Rectal smooth muscle tissue (tissue), 1 donor: Measurements from ENCODE around the gene TDP1.

Source experiments
- H3K27ac ChIP-seq: one replicate; pipeline ENCODE4 v1.7.0; 2013; ENCODE audit warnings: low read depth, low read length, inconsistent platforms
- H3K27me3 ChIP-seq: one replicate; pipeline ENCODE4 v1.7.0; 2013; ENCODE audit warnings: low read length; ENCODE audit not compliant: control insufficient read depth, insufficient read depth
- H3K36me3 ChIP-seq: one replicate; pipeline ENCODE4 v1.7.0; 2013; ENCODE audit warnings: low read length; ENCODE audit not compliant: control insufficient read depth, insufficient read depth
- H3K4me1 ChIP-seq: one replicate; pipeline ENCODE4 v1.7.0; 2013; ENCODE audit warnings: low read length; ENCODE audit not compliant: control insufficient read depth, insufficient read depth
- H3K4me3 ChIP-seq: one replicate; pipeline ENCODE4 v1.7.0; 2013; ENCODE audit warnings: low read length
- H3K9ac ChIP-seq: one replicate; pipeline ENCODE4 v1.7.0; 2013; ENCODE audit warnings: low read length

Gene TDP1

DNA sequence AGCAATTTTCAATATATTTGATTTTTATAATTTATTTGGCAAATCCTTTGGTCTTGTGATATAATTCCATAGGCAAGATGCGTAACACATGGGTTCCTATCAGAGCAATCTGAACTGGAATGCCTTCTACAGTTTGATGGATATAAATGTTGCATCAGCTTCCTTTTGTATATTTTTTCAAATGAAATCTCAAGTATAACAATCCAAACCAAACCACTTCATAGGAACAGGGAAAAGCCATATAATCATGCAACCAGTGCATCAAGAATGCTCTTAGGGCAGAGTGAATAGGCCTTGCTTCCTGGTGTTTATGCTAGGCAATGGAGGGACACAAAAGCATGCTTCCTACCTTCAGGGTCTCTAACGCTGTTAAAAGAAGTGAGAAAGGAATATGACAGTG, 35.7 kb upstream of the TDP1 start:
- Histone ChIP-seq H3K27ac (no peak overlapping the region), H3K36me3 (no peaks in the 10 kb centered on the region), H3K9ac (no peak overlapping the region), H3K4me1 (peaks cover 2% of the 10 kb centered on the region), H3K27me3 (no peaks in the 10 kb centered on the region), H3K4me3 (no peak overlapping the region)

DNA sequence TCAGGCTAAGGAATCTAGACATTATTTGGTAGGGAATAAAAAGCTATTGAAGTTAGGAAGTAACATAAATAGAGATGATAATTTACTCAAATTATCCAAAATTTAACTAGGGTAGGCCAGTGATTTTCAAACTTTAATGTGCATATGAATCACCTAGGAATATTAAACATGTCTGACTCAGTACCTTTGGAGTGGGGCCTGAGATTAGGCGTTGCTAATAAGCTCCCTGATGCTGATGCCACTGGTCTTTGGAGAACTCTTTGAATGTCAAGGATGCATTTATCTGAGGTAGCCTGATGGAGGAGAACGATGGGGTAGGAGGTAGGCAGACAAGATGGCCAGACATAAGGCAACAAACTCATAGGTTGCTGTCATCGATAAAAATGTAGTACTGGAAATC, 34.4 kb upstream of the TDP1 start:
- no peak overlapping the region for H3K9ac ChIP-seq
- no peaks in the 10 kb centered on the region for H3K36me3 ChIP-seq
- no peak overlapping the region for H3K4me3 ChIP-seq
- no peak overlapping the region for H3K27ac ChIP-seq
- H3K27me3 ChIP-seq: no peaks in the 10 kb centered on the region
- no peaks in the 10 kb centered on the region for H3K4me1 ChIP-seq

DNA sequence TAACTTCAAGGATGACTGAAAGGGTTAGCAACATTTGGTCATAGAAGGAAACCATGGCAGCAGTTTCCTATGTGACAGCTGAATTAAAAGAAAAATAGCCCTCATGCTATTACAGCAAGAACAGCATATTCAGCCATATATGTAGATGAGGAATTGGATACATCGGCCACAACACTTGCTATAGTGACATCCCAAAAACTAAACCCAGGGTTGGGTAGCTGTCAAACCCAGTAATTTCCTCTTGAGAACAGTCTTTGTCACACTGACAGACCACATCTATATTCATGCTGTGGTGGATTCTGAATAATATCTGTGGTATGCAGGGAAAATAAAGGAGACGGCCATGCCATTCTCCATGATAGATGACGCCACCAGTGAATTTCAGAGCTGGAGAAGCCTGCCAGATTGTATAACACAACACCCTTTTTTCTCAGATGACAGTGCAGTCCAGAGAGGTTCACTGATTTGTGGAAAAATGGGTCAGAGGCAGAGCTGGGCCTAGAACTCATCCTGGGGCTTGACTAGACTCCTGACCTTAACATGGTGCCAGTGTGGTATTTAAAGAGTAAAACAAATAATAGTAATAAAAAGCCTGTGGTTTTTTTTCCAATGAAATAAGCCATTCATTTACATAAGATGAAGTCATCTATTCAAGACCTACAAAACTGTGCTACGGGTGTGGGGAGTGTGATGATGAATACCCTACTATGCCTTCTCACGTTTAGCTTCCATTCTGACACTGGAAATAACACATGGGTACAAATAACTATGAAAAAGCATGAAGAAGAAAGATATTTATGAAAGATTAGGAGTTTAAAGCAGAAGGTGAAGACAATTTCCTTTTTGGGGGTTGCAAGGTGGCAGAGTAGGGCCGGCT, 33.5 kb upstream of the TDP1 start:
- no peaks in the 10 kb centered on the region for H3K36me3 ChIP-seq
- H3K4me3 ChIP-seq: no peak overlapping the region
- H3K9ac ChIP-seq: no peak overlapping the region
- H3K27me3 ChIP-seq: no peaks in the 10 kb centered on the region
- H3K27ac ChIP-seq: no peak overlapping the region
- no peaks in the 10 kb centered on the region for H3K4me1 ChIP-seq

DNA sequence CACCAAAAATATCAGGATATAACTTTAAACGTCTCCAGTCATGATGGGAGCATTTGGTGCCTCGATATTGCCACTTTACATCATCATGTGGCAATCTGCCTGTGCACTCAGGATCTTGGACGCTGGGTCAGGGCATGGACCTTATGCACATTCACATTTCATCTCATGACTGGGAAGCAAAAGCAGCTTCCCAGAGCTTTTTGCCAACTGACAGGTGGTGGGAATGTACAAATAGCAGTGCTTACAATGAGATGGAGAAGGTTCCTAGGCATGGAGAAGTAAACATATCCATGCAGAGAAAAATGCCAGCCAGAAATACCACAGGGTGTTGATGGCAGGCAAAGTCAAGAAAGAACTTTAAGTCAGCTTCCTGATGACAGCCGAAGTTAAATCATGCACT, 31.5 kb upstream of the TDP1 start:
- Histone ChIP-seq H3K36me3 (no peaks in the 10 kb centered on the region), H3K4me1 (no peaks in the 10 kb centered on the region), H3K4me3 (no peak overlapping the region), H3K27ac (no peak overlapping the region), H3K9ac (no peak overlapping the region), H3K27me3 (no peaks in the 10 kb centered on the region)

DNA sequence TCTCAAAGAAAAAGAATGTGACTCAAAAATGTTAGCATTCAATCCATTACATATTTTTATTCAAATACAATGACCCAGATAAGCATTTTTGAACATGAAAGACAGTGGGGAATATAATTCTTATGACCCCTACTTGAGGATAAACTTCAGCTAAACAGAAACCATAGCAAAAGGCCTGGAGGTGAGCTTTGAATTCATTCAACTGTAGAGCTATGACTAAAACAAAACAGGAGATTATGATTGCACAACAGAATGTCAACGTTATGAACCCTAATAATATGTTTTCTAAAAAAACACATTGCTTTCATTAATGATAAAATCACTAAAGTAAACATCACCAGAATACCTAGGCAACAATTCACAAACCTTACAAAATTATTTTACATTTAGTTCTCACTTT, 29.0 kb upstream of the TDP1 start:
- no peak overlapping the region for H3K9ac ChIP-seq
- H3K27ac ChIP-seq: no peak overlapping the region
- peaks cover 2% of the 10 kb centered on the region for H3K36me3 ChIP-seq
- no peak overlapping the region for H3K4me3 ChIP-seq
- no peaks in the 10 kb centered on the region for H3K4me1 ChIP-seq
- no peaks in the 10 kb centered on the region for H3K27me3 ChIP-seq

DNA sequence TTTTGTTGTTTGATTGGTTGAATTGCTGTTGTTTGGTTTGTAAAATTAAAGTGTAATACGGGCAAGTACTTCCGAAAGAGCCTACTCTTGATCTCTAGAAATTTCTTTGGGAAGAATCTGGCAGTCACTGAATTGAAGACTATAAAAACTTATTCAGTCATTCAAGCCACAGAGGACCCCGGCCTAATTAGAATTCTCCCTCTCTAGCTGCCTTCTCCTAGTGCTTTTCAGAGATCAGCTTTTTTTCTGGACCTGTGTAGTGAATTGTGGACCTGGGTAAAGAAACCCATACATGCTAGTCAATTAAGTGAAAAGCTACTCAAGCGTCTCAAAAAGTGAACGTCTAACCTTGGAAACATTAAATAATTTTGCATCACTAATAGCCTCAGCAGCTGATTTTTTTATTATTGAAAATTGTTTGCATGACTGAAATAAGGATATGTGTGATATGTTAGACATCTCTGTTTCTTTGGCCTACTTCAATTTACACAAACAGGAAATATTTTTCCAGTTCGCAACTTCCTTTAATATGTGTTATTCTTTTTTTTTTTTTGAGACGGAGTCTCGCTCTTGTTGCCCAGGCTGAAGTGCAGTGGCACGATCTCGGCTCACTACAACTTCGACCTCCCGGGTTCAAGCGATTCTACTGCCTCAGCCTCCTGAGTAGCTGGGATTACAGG, 28.4 kb upstream of the TDP1 start:
- Histone ChIP-seq H3K27ac (no peak overlapping the region), H3K9ac (no peak overlapping the region)

DNA sequence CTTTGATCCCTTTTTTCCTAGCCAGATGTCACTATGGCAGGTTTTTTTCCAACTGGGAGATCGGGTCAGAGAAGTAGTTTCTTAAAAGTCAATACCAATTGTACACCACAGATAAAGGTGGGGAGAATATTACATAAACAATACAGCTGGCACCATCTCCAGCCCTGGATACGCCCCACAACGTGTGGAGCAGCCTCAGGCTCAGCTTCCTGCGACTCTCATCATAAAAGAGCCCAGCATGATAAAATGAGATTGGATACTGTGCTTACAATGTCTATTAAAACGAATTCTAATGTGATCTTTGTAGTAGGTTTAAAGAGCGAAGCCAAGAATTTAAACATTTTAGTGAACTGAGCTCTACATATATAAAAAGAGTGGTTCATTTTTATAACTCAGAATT, 22.7 kb upstream of the TDP1 start:
- Histone ChIP-seq H3K9ac (no peak overlapping the region), H3K27me3 (no peaks in the 10 kb centered on the region), H3K4me1 (no peaks in the 10 kb centered on the region), H3K36me3 (peaks cover 2% of the 10 kb centered on the region), H3K27ac (no peak overlapping the region), H3K4me3 (no peak overlapping the region)

More for the DNA sequence above, 28.4 kb upstream of the TDP1 start:
- H3K4me1 ChIP-seq: no peaks in the 10 kb centered on the region
- no peaks in the 10 kb centered on the region for H3K27me3 ChIP-seq
- H3K36me3 ChIP-seq: peaks cover 2% of the 10 kb centered on the region
- H3K4me3 ChIP-seq: no peak overlapping the region

DNA sequence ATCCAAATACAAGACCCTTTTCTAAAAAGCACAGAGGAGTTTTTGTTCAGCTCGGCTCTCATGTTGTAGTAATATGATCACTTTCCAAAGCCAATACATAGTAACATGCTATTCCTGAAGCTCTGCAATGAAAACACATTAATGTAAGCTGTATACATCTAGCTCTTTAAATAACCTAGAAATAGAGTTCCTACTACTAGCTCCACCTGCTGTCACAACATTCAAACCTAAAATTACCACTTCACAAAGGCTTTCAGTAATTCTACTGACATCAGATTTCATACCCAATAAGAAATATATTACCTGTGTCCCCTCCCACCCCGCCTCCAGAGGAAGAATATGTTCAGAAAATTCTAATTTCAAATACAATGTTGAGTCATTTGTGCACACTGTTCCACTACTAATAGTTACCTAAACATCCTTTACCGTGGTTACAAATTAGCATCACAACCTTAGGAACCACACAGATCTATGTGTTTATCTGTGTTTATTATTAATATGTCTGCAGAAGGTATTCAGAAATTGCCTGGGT, 19.0 kb upstream of the TDP1 start:
- Histone ChIP-seq H3K4me3 (no peak overlapping the region), H3K36me3 (no peaks in the 10 kb centered on the region), H3K27ac (no peak overlapping the region), H3K9ac (no peak overlapping the region), H3K27me3 (no peaks in the 10 kb centered on the region), H3K4me1 (no peaks in the 10 kb centered on the region)

DNA sequence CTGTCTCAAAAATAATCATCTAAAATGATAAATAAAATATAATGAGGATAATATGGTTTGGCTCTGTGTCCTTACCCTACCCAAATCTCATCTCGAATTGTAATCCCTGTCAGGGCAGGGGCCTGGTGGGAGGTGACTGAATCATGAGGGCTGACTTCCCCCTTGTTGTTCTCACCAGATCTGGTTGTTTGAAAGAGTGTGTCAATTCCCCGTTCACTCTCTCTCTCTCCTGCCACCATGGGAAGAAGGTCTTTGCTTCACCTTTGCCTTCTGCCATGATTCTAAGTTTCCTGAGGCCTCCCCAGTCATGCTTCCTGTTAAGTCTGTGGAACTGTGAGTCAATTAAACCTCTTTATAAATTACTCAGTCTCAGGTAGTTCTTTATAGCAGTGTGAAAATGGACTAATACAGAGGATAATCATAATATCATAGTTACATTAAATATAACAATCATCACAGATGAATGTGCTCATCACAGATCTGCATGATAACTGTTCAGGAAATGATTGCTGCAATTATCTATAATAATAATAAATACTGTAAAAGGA, 13.8 kb upstream of the TDP1 start:
- no peak overlapping the region for H3K27ac ChIP-seq
- H3K9ac ChIP-seq: no peak overlapping the region
- no peak overlapping the region for H3K4me3 ChIP-seq
- H3K27me3 ChIP-seq: no peaks in the 10 kb centered on the region
- H3K4me1 ChIP-seq: no peaks in the 10 kb centered on the region
- no peaks in the 10 kb centered on the region for H3K36me3 ChIP-seq

DNA sequence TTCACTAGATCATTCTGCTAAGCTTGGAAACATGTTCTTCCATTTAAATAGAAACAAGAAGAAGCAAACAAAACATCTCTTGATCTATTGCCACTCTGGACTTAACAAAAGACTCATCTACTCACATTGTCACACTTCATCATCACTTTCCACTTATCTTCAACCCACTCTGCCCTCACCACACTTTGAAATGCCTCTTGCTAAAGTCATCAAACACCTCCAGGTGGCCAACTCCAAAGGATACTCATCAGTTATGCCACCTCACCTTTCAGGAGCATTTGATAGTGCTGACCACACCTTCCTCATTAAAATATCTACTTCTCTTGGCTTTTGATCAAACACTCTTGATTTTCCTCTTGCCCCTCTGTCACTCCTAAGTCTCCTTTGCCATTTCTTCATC, 8.4 kb upstream of the TDP1 start:
- Histone ChIP-seq H3K4me3 (no peak overlapping the region), H3K4me1 (no peaks in the 10 kb centered on the region), H3K9ac (no peak overlapping the region), H3K27me3 (no peaks in the 10 kb centered on the region), H3K27ac (no peak overlapping the region), H3K36me3 (no peaks in the 10 kb centered on the region)

DNA sequence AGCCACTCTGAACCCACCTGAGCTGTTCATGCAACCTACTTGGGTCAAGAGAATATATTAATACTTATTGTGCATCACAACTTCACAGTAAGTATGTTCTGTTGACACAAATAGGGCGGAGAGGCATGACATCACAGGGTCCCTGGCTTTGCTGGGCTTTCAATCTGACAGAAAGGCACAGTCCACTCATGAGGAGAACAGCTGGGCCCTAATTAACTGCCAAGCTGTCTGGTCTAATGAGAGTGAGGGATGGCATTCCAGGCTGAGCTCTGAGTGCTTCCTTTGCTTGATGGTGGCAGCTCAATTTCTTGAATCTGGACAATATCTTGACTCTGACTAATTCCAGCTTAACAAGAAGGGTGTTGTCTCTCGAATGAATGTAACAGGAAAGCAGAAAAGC, 3.2 kb upstream of the TDP1 start:
- Histone ChIP-seq H3K27me3 (no peaks in the 10 kb centered on the region), H3K4me1 (no peaks in the 10 kb centered on the region), H3K36me3 (no peaks in the 10 kb centered on the region), H3K27ac (no peak overlapping the region), H3K9ac (no peak overlapping the region), H3K4me3 (no peak overlapping the region)

DNA sequence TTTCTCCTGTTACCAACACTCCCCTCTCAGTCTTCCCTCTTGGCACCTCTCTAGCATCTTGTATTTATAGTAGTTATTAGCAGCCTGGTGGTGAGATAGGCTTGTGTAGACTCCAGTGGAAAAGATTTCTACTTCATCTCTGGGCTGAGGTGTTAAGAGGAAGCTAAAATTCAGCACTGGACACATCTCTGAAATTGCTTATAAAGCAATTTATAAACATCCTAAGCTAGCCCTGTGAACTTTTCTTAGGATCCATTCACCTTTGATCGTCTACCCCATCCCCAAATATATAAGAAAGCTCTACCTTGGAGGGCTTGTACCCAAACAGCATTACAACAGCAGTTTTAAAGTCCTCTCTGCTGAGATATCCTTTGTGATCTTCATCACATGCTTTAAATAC, 2.1 kb upstream of the TDP1 start:
- Histone ChIP-seq H3K27me3 (no peaks in the 10 kb centered on the region), H3K9ac (no peak overlapping the region), H3K4me1 (no peaks in the 10 kb centered on the region), H3K36me3 (no peaks in the 10 kb centered on the region), H3K4me3 (no peak overlapping the region), H3K27ac (no peak overlapping the region)
